GM12874 (cell line): Measurements from ENCODE around the gene GATAD2A.

Experiments used
- CTCF ChIP-seq: IDR thresholded peaks from 2 replicates; pipeline ENCODE4 v1.5.1; 2011; ENCODE audit warnings: low read depth, mild to moderate bottlenecking, control low read depth, low read length, moderate library complexity; ENCODE audit not compliant: insufficient read depth

Gene GATAD2A

DNA sequence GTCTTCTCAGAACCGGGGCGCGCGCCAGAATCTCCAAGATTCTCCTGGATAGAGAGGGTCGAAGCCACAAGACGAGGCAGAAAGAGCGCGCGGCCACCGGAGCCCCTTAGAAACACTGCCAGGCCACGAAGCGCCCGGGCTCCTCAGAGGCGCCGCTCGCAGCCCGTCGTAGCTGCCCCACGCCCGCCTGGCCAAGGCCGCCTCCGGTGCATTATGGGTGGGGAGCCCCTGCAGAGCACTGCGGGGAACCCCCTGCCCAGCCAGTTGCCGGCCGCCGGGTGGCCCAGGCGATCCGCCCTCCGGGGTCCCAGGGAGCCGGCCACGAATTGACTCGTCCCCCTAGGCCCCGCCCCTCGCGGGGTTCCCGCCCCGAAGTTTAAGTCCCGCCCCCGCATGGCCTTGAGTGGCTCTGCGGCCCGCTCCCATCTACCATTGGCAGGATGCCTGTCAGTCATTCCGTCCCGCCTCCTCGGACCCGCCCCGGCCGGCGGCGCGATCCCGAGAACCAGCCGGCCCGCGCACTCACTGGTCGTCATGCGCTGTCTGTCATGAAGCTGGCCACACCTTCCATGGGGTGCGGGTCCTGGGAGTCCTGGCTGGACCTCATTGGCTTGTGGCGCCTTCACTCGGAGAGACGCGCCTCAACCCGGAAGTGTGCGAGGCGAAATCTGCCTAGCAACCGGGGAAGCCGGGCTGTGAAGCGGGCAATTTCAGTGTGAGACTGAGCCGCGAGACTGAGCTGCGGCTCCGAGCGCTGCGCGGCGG lies 20.2 kb upstream of the GATAD2A start:
- no peak for TF ChIP-seq CTCF

DNA sequence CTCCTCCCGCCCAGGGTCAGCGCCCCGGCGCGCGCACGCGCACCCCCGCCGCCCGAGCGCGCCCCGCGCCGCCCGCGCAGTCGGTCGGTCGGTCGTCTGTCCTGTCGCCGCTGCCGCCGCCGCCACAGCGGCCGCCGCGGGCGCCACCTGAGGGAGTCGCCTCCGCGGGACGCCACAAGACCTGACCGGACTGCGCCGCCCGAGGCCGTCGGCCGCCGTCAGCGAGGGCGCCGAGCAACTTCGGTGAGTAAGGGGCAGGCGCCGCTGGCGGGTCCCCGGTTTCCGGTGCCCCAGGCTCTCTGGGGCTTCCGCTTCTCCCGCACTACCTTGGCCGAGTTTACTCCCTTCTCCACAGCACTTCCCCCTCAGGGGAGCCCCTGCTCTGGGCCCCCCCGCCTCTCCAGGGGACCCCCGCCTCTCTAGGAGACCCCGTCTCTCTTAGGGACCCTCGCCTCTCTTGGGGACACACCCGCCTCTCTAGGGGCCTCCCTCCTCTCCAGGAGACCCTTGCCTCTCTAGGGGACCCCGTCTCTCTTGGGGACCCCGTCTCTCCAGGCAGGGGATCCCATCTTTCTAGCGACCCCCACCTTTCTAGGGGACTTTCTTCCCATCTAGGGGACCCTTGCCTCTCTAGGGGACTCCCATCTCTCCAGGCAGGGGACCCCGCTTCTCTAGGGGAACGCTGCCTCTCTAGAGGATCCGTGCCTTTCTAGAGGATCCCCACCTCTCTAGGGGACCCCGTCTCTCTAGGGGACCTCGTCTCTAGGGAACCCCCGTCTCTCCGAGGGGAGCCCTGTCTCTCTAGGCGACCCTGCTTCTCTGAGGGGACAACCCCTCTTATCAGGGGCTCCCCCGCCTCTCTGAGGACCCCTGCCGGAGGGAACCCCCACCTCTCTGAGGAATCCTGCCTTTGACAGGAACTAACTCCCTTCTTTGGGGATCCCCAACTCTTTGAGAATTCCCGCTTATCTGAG lies 19.3 kb upstream of the GATAD2A start:
- TF ChIP-seq CTCF: 0 out of 2 replicates have a peak, but pooled peaks have one; percentile 28

DNA sequence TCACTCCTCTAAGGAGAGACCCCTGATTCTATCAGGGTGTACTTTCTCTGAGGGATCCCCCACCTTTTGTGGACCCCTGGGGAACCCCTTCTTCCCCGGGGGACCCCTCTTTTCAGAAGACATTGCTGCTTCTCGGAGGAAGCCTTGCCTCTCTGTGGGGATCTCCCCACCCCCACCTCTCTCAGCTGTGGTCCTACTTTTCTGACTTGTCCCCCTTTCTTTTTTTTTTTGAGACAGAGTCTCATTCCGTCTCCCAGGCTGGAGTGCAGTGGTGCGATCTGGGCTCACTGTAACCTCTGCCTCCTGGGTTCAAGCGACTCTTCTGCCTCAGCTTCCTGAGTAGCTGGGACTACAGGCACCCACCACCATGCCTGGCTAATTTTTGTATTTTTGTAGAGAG lies 18.4 kb upstream of the GATAD2A start:
- no peak for TF ChIP-seq CTCF

DNA sequence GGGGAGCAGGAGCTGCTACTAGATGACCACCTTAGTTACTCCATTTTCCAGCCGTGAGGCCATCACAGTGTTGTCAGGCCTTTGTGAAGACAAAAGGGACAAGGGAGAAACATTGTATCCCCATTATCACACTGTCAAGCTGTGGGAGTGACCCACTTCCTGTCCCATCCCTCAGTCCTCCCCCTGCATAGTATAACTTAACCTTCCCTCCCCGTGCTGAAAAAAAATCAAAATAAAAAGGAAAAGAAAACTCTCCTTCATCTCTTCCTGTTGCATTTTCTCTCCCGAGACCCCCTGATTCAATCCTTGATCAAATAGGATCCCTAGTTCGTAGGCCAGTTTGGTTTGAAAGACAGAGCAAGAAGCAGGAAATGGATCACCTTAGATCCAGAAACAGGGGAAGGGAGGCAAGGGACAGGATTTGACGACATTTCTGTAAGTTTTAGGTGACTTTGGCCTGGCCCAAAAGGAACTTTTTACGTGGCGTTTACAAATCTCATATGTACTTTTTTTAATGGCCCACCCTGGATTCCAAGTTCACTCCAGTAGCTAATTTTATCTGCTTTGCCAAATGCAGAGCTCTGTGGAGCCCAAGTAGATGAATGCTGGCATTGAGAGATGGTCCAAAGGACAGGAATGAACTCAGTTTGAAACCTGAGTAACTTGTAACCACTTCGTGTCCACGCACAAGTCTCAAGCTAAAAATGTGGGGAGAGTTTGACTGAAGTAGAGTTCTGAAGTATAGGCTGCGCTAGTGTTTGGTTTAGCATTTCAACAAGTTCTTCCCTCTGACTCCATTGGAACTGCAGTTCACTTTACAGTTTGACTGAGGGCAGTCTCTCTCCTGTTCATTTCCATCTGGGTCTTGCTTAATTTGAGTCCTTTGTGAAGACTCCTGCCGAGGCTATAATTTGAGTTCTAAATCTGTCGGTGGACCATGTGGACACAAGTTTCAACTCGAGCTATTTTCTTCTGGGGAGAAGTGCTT lies 16.6 kb upstream of the GATAD2A start:
- TF ChIP-seq CTCF: no peak

DNA sequence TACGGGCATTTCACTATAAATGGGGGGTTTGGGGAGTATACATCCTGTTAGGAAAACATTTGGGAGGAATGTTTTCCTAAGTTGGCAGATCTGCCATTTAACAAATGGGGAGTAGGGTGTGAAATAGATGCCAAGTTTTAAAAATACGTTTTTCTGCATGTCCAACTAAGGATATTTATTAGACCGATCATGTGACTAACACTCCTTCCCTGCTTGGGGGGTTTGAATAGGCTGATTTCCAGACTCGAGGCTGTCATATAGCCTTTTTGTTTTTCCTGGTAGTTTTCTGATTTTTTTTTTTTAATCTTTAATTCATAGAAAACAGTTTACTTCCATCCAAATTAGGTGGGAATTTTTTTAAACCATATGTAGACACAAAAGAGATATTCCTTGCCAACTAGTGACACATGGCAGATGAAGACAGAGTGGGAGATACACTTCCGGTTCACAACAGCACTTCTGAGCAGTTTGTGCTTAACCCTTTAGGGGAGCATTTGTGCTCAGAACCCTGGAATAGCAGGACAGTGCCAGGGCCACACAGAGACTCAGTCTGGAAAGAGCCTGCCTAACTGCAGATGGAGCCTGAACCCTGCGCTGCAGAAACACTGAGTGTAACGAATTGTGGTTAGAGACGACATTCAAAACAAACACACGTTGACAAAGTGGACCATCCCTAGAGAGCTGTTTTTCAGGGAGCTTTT lies 5.6 kb upstream of the GATAD2A start:
- TF ChIP-seq CTCF: no peak

- TF ChIP-seq CTCF: no peak
Measured at GRCh38 chr19:19402656-19403372, 2.7 kb upstream of the GATAD2A start.
